Ectodermal cell (in vitro differentiated cells): ENCODE data around the gene LDLRAP1.
"Not testable (repeated sequence)": the region's sequence is repeated elsewhere in the genome, so short reads cannot be mapped to it uniquely, and the experiment has no call there.

Experiments used
- H3K27ac ChIP-seq: 2 replicates; pipeline ENCODE4 v1.7.0; 2013; ENCODE audit warnings: mild to moderate bottlenecking, low read depth, low read length; ENCODE audit not compliant: insufficient read depth, poor library complexity, severe bottlenecking
- H3K27me3 ChIP-seq: 2 replicates; pipeline ENCODE4 v1.7.0; 2013; ENCODE audit warnings: mild to moderate bottlenecking, low read length; ENCODE audit not compliant: insufficient read depth, control insufficient read depth, poor library complexity, severe bottlenecking
- H3K36me3 ChIP-seq: one replicate; pipeline ENCODE4 v1.7.0; 2013; ENCODE audit warnings: low read length; ENCODE audit not compliant: control insufficient read depth, insufficient read depth
- H3K4me1 ChIP-seq: one replicate; pipeline ENCODE4 v1.7.0; 2013; ENCODE audit warnings: low read length; ENCODE audit not compliant: control insufficient read depth, insufficient read depth
- H3K4me3 ChIP-seq: 2 replicates; pipeline ENCODE4 v1.7.0; 2013; ENCODE audit warnings: low read depth, low read length, control low read depth; ENCODE audit not compliant: insufficient read depth
- H3K9me3 ChIP-seq: 2 replicates; pipeline ENCODE4 v1.7.0; 2013; ENCODE audit warnings: mild to moderate bottlenecking, low read length, moderate library complexity; ENCODE audit not compliant: control insufficient read depth
- WGBS, 2 experiments: methylation state at CpG; one replicate each; pipeline ENCODE4 v1.1.7; 2013; ENCODE audit warnings: missing lambda C conversion rate in 2 of 2; 5-methylcytosine and 5-hydroxymethylcytosine counted together

The LDLRAP1 gene

DNA sequence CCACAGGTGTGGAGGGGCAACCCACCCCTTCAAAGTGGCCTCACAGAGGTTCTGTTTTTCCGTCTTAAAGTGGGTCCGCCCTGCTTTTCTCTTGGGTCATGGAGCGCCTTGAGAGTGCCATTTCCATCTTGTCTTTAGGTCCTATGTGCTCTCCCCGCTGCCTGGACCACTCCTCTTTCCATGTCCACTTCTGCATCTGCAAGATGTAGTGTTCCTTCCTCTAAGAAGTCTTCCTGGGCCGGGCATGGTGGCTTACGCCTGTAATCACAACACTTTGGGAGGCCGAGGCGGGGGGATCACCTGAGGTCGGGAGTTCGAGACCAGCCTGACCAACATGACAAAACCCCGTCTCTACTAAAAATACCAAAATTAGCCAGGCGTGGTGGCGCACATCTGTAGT, 45.4 kb downstream of the LDLRAP1 start:
- WGBS, 2 experiments: 92% methylated on average over 13 of the region's 13 CpGs
- not testable (repeated sequence) for H3K36me3 ChIP-seq, H3K27ac ChIP-seq, H3K9me3 ChIP-seq, H3K27me3 ChIP-seq, H3K4me1 ChIP-seq, H3K4me3 ChIP-seq

DNA sequence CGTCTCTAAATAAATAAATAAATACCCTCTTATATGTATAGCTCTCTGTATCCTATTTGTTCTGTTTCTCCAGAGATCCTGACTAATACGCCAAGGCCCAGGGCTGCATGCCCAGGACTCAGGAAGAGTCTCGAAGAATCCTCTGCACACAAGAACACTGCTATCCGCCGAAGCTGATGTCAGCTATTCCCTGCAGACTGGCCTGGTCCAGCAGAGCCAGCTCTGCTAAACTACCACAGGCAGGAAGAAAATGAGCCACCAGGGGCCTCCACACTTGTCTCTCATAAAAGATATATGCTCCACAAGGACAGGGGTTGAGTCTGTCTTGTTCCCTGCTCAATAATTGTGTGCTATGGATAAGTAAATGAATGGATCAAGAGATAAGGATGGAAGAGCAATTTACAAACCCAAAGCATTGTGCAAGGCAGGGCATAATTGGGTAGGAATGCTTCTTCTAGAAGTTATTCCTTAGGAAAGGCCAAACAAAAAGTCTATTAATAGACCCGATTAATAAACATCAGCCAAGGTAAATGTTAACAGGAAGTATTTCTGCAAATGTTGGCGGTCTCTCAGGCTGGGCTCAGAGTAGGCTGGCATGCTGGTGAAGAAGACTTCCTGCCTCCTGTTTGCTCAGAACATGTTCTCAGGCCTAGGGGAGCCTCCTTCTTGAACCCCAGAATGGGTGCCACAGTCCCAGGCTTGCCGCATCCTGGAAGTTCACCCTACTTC, 46.9 kb downstream of the LDLRAP1 start:
- 94 to 96% methylated on average over 7 to 8 of the region's 8 CpGs for WGBS, 2 experiments
- H3K27ac ChIP-seq: no peak overlapping the region
- H3K36me3 ChIP-seq: no peaks in the 10 kb centered on the region
- H3K27me3 ChIP-seq: no peaks in the 10 kb centered on the region
- H3K4me1 ChIP-seq: peaks cover 7% of the 10 kb centered on the region
- no peaks in the 10 kb centered on the region for H3K9me3 ChIP-seq
- no peak overlapping the region for H3K4me3 ChIP-seq

DNA sequence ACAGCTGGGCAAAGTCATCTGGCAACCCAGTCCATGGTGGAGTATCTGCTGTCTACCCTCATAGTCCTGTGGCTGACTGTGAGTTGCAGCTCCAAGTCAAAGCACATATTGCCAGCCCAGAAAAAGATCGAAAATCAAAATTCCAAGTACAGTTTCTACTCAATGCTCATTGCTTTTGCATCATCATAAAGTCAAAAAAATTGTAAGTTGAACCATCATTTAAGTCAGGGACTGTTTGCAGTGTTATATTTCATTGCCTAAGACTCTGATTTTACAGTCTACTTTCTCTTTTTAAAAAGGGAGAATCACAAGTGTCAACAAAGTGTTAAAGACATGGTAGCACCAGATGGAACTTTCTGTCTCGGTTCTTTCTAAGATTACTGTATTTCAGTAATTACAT, 50.5 kb downstream of the LDLRAP1 start:
- WGBS, 2 experiments: 80 to 94% methylated on average over 1 to 2 of the region's 2 CpGs
- Histone ChIP-seq H3K27me3 (no peaks in the 10 kb centered on the region), H3K36me3 (no peaks in the 10 kb centered on the region), H3K4me3 (no peak overlapping the region), H3K4me1 (no peaks in the 10 kb centered on the region), H3K9me3 (no peaks in the 10 kb centered on the region), H3K27ac (no peak overlapping the region)

DNA sequence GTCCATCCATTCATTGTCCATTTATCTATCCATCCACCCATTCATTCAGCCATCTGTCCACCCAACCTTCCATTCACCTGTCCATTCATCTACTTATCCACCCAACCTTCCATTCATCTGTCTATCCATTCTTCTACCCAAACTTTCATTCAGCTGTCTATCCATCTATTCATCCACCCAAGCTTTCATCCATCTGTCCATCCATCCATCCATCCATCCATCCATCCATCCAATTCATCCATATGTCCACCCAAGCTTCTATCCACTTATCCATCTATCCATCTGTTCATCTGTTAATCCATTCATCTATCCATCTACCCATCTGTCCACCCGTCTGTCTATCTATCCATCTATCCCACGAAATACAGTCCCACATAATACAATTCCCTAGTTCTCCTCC, 51.6 kb downstream of the LDLRAP1 start:
- no peaks in the 10 kb centered on the region for H3K9me3 ChIP-seq
- no peaks in the 10 kb centered on the region for H3K4me1 ChIP-seq
- H3K27ac ChIP-seq: no peak overlapping the region
- no peaks in the 10 kb centered on the region for H3K36me3 ChIP-seq
- no peaks in the 10 kb centered on the region for H3K27me3 ChIP-seq
- 60 to 75% methylated on average over 2 of the region's 2 CpGs for WGBS, 2 experiments
- no peak overlapping the region for H3K4me3 ChIP-seq

DNA sequence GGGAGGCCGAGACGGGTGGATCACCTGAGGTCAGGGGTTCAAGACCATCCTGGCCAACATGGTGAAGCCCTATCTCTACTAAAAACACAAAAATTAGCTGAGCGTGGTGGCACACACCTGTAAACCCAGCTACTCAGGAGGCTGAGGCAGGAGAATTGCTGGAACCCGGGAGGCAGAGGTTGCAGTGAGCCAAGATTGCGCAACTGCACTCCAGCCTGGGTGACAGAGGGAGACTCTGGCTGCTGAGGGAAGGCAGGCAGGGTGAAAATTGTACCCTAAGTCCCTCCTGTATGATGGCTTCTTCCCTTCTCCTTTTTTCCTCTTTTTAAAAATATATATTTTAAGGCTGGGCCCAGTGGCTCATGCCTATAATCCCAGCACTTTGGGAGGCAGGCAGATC, 53.2 kb downstream of the LDLRAP1 start:
- 89 to 92% methylated on average over 5 of the region's 5 CpGs for WGBS, 2 experiments
- not testable (repeated sequence) for H3K4me1 ChIP-seq, H3K36me3 ChIP-seq, H3K9me3 ChIP-seq, H3K27ac ChIP-seq, H3K4me3 ChIP-seq, H3K27me3 ChIP-seq

DNA sequence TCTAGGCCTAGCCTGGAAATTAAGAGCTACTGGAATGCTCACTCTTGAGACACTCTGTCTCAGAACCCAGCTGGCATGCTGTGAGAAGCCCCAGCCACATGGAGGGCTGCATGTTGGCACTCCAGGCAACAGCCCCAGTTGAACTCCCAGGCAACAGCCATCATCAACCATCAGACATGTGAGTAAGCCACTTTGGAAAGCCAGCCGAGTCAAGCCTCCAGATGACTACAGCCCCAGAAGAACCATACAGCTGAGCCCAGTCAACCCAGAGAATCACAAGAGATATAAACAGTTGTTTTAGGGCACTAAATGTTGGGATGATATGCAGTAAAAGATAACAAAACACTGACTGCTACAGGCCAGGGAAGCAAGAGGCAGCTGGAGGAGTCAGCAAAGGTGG, 55.5 kb downstream of the LDLRAP1 start:
- Histone ChIP-seq H3K9me3 (no peaks in the 10 kb centered on the region), H3K4me3 (no peak overlapping the region), H3K27ac (no peak overlapping the region), H3K36me3 (no peaks in the 10 kb centered on the region), H3K27me3 (no peaks in the 10 kb centered on the region), H3K4me1 (no peaks in the 10 kb centered on the region)
- WGBS, 2 experiments: 80 to 95% methylated on average over 1 of the region's 1 CpG

DNA sequence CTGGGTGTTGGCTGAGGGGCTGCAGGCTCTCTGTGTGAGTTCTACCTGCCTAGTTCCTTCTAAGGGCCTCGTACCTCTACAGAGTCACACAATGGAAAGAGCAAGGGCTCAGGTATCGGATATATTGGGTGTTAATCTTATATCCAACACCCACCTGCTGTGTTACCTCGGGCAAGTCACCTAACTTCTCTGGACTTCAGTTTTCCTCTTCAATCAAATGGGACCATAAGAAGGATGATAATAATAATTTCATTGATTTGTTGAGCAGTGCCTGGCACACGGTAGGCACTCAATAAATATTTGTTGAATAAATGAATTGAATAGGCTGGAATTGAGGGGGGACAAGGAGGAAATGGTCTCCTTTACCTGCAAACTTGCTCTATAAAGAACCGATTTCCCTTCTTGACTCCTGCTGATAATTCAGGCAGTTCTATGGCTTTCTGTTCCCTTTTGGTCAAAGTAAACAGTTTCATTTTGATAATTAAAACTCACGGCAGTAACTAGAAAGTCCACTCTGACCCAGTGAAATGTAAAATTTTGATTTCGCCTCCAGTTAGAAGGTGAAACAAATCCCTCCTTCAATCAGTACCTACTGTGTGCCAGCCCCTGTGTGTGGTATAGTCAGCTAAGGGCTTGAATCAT, 56.7 kb downstream of the LDLRAP1 start:
- Histone ChIP-seq H3K4me1 (no peaks in the 10 kb centered on the region), H3K36me3 (no peaks in the 10 kb centered on the region), H3K27ac (no peak overlapping the region), H3K4me3 (no peak overlapping the region), H3K9me3 (no peaks in the 10 kb centered on the region), H3K27me3 (no peaks in the 10 kb centered on the region)
- 97% methylated on average over 5 to 7 of the region's 7 CpGs for WGBS, 2 experiments

DNA sequence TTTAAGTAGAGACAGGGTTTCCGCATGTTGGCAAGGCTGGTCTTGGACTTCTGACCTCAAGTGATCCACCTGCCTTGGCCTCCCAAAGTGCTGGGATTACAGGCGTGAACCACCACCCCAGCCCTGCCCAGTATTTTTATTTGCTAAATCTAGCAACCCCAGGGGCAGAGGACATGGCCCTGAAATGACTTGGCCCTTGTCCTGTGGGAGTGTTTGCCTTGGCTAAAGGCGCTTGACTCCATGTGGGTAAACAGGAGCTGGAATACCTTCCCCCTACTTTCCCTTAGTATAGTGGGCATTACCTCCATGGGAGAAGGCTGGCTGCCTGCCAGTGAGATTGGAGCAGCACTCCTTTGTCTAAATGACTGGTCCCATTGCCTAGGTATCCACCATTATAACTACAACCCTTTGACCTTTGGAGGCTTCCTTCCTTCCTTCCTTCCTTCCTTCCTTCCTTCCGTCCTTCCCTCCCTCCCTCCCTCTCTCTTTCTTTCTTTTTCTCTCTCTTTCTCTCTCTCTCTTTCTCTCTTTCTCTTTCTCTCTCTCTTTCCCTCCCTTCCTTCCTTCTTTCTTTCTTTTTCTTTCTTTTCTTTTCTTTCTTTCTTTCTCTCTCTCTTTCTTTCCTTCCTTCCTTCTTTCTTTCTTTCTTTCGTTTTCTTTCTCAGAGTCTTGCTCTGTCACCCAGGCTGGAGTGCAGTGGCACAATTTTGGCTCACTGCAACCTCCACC, 57.7 kb downstream of the LDLRAP1 start:
- H3K27me3 ChIP-seq, H3K36me3 ChIP-seq, H3K27ac ChIP-seq, H3K4me3 ChIP-seq, H3K4me1 ChIP-seq, H3K9me3 ChIP-seq: not testable (repeated sequence)
- WGBS, 2 experiments: 90% methylated on average over 5 of the region's 5 CpGs

DNA sequence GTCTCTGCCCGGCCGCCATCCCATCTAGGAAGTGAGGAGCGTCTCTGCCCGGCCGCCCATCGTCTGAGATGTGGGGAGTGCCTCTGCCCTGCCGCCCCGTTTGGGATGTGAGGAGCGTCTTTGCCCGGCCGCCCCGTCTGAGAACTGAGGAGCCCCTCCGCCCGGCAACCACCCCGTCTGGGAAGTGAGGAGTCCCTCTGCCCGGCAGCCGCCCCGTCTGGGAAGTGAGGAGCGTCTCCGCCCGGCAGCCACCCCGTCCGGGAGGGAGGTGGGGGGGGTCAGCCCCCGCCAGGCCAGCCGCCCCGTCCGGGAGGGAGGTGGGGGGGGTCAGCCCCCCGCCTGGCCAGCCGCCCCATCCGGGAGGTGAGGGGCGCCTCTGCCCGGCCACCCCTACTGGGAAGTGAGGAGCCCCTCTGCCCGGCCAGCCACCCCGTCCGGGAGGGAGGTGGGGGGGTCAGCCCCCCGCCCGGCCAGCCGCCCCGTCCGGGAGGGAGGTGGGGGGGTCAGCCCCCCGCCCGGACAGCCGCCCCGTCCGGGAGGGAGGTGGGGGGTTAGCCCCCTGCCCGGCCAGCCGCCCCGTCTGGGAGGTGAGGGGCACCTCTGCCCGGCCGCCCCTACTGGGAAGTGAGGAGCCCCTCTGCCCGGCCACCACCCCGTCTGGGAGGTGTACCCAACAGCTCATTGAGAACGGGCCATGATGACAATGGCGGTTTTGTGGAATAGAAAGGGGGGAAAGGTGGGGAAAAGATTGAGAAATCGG, 60.6 kb downstream of the LDLRAP1 start:
- H3K36me3 ChIP-seq, H3K9me3 ChIP-seq, H3K4me1 ChIP-seq, H3K27ac ChIP-seq, H3K4me3 ChIP-seq, H3K27me3 ChIP-seq: not testable (repeated sequence)
- WGBS, 2 experiments: 92 to 96% methylated on average over 18 to 36 of the region's 55 CpGs

DNA sequence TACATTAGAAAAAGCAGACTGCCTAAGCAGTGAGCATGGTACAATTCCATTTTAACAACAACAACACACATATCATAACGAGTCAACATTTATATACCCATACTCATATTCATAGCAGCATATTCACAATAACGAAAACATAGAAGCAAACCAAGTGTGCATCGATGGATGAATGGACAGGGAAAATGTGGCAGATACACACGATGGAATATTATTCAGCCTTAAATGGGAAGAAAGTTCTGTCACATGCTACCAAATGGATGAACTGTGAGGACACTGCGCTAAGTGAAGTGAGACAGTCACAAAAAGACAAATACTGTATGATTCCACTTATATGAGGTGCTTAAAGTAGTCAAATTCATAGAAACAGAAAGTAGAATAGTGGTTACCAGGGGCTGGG, 63.7 kb downstream of the LDLRAP1 start:
- Histone ChIP-seq H3K27me3 (peaks cover 18% of the 10 kb centered on the region), H3K36me3 (no peaks in the 10 kb centered on the region), H3K4me1 (no peaks in the 10 kb centered on the region), H3K4me3 (no peak overlapping the region), H3K27ac (no peak overlapping the region), H3K9me3 (no peaks in the 10 kb centered on the region)
- 92 to 95% methylated on average over 5 of the region's 5 CpGs for WGBS, 2 experiments
